ENCODE data around the gene RNF14.
"Not testable (repeated sequence)": the region's sequence is repeated elsewhere in the genome, so short reads cannot be mapped to it uniquely, and the experiment has no call there.

Gene RNF14

DNA sequence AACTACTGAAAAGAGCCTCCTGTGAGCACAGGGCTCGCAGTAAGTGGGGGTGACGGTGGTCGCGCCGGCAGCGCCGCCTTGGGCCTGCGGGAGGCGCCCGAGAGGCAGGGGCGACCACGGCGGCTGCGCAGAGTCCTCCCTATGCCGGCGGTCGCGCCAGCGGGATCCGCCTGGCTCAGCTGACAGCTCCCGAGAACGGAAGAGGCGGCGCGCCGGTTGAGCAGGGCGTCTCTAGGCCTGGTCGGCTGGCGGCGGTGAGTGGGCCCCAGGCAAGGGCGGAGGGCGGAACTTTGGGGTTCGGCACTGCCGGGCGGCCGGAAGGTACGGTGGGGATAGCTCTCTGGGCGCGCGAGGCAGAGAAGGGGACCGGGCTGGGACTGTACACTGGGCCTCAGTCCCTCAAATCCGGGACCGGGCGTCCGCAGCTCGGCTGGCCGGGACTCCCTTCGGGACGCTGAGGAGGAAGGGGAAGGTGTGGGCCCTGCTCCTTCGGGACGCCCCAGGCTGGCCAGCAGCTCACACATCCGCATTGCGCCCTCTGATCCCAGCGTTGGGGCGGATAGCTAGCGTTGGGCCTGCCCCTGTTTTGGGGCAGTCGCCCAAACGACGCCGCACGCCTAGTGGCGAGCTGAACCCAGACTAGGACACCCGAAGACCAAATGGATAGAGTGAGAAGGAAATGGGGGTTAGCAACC, at the start of gene RNF14:
RNF14 (plus strand) TSS at position 192 of the 695 bp plus-strand sequence. CDS start 4,484 bp downstream, outside the sequence.
- DNase-seq, result peak; percentile 91

- no peak for DNase-seq
These were observed 49.4 kb upstream of the RNF14 start for GRCh38 chr5:141919218-141920119.

GRCh38 chr5:141920771-141921170, 48.1 kb upstream of the RNF14 start:
- no peak for DNase-seq

GRCh38 chr5:141922827-141923447, 46.0 kb upstream of the RNF14 start:
- not testable (repeated sequence) for DNase-seq

DNA sequence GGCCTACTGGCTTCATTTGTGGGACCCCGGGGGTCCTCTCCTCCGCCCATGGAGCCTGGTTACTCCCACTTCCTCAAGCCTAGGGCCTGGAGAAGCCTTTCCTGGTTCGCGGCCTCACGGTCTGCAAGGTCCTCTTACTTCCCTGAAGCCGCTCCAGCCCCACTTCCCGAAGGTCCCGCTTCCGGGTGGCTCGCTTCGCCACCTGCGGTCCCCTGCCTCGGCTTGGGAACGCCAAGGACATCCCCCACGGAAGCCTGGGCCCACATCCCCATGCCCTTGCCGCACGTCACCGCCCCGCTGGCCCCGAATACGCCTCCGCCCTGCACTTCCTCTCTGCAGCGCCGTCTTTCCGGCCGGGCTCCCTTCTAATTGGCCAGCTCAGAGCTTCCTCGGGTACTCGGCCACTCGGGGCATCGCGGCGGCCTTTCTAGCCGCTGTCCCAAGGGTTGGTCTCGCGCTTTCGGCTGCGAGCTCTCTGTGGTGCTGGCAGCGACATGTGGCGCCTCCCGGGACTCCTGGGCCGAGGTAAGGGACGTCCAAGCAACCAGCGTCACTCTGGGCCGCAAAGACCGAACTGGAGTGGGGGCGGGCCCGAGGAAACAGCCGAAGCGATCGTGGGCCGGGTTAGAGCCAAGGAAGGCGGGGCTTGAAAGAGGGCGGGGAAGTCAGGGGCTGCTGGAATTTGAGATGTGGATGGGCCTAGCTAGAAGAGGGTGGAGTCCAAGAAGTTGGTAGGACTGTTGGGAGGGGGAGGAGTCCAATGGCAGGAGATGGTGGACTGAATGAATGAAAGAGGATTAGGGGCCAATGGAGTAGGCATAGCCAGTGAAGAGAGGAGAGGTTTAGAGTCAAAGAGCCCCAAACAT, 45.2 kb upstream of the RNF14 start, which contains the start of gene DELE1:
DELE1 (plus strand) TSS at position 424 of the 866 bp plus-strand sequence; CDS start at position 495, 71 bp downstream.
- DNase-seq, result peak; percentile 87

- DNase-seq, result no peak
These were observed 42.5 kb upstream of the RNF14 start for GRCh38 chr5:141926434-141926833.

DNA sequence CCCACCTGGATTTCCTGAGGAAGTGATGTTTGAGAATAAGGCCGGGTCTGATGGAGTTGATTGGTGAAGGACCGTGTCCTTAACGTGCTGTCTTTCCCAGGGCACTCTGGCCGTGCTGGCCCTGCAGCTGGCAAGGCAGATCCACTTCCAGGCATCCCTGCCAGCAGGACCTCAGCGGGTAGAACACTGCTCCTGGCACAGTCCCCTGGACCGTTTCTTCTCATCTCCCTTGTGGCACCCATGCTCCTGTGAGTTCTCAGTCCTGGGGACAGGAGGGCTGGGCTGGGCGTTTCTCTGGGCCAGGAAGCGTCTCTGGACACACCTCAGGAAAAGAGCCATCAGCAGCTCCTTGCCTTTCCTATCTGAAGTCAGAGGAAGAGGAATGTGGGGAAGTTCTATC, 40.9 kb upstream of the RNF14 start:
- DNase-seq, result no peak

GRCh38 chr5:141929398-141930058, 39.4 kb upstream of the RNF14 start:
- DNase-seq, result no peak

DNA sequence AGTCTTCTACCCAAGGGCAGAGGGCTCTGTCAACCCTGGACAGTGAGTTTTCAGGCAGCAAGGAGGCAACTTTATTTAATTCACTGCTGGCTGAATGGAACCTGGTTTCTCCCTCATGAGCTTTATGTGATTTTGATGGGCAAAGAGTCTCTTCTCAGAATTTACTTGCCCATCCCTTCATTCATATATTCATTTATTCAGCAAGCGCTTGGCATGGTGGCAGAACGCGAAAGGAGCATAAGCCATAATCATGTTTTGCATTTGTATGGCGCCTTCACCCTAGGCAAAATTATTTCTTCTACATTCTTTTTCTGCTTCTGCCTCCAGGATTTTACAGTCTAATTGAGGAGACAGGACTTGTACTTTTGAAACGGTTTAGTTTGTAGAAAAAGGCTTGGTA, 37.2 kb upstream of the RNF14 start:
- DNase-seq, result no peak

GRCh38 chr5:141933151-141933550, 35.8 kb upstream of the RNF14 start:
- DNase-seq, result no peak

GRCh38 chr5:141934099-141934844, 34.6 kb upstream of the RNF14 start:
- no peak for DNase-seq

GRCh38 chr5:141935538-141935937, 33.4 kb upstream of the RNF14 start:
- no peak for DNase-seq

DNA sequence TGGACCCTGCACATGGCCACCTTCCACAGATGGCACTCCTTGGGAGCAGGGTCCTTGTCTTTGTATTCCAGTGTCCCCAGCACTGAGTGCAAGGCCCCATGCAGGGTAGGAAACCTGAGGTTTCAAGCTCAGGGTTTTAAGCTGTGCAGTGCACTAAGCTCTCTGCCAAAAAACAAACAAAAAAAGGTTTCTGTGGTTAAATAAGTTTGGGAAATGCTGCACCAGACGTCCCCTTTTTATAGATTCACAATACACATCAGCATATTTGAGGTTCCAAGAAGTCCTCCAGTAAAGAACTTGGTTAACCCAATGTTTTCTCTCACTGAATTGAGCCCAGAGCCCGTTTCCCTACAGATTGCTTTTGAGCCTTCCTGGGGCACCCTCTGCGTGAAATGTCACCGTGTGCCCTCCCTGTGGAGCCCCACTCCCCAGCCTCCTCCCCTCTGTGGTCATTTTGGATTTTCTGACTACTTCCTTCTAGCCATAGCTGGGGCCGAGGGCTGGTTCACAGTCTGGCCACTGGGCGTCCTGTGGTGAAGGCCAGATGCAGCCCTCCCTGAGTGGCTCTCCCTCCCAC, 28.1 kb upstream of the RNF14 start:
- DNase-seq, result no peak

DNA sequence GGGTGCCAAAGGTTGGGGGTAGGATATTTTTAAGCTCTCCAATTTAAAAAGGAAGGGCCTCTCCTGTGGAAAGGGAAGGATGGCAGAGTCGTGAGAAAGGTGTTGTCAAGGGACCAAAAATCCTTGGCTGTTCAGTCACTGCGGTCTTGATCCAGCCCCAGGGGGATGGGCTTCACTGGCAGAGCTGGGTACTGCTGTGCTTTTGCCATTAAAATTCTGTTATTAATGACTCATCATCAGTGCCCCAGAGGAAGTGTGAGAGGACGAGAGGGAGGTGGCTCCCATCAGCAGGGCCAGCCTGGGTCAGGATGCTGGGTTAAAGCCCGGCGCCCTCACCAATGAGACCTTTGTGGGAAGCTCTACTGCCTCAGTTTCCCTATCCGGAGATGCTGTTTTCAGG, 27.6 kb upstream of the RNF14 start:
- no peak for DNase-seq

- DNase-seq, result no peak
These were observed 27.1 kb upstream of the RNF14 start for GRCh38 chr5:141941779-141942178.

DNA sequence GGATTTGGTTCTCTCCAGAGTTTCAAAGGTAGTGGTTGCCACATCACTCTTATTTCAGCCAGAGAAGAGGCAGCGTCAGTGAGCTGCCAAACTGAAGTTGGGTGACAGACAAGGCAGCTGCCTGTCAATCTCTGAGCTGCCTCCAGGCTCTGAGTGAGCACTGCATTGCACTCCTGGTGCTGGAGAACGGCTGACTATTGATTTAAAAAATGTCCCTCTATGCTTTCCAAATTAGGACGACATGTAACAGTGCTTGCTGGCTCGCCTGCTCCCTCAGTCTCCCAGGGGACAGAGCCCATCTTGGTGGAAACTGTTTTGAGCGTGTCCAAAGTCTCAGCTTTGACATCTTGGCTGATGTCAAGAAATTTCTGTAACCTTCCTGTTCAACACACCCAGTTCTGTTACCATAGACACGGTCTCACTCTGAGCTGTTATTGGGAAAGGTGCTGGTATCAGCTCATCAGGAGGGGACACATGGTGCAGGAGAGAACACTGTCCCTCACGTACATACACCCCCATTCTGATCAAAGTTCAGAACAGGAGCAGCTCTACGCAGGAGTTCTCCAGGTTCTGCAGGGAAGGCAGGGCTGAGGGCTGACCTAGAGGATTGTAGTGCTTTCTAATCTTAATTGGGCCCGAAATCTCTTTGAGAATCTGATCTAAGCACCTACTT, 26.6 kb upstream of the RNF14 start:
- no peak for DNase-seq

GRCh38 chr5:141944076-141944475, 24.8 kb upstream of the RNF14 start:
- DNase-seq, result no peak

GRCh38 chr5:141945511-141946051, 23.3 kb upstream of the RNF14 start:
- no peak for DNase-seq

GRCh38 chr5:141947316-141947715, 21.6 kb upstream of the RNF14 start:
- DNase-seq, result no peak

- DNase-seq, result no peak
These were observed 20.1 kb upstream of the RNF14 start for GRCh38 chr5:141948812-141949211.
